ENCODE measurements around the gene SLC12A1.

DNA sequence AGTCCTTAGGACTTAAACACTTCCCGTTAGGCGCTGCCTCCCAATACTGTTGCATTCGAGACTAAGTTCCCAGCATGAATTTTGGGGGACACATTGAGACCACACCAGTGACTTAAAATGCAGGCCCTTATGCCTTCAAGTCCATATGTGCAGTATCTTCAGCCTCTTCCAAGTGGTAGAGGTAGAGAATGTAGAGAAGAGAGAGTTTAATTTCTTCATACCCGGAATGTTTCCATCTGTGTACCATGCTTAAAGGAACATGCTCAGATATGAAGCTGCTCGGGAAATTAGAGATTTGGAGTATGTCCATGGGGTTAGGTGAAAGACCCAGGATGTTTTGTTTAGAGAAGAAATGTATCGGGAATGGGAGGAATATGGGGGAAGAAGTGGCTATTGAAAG lies 137.8 kb downstream of the SLC12A1 start:
- TF ChIP-seq, protein P1, sequence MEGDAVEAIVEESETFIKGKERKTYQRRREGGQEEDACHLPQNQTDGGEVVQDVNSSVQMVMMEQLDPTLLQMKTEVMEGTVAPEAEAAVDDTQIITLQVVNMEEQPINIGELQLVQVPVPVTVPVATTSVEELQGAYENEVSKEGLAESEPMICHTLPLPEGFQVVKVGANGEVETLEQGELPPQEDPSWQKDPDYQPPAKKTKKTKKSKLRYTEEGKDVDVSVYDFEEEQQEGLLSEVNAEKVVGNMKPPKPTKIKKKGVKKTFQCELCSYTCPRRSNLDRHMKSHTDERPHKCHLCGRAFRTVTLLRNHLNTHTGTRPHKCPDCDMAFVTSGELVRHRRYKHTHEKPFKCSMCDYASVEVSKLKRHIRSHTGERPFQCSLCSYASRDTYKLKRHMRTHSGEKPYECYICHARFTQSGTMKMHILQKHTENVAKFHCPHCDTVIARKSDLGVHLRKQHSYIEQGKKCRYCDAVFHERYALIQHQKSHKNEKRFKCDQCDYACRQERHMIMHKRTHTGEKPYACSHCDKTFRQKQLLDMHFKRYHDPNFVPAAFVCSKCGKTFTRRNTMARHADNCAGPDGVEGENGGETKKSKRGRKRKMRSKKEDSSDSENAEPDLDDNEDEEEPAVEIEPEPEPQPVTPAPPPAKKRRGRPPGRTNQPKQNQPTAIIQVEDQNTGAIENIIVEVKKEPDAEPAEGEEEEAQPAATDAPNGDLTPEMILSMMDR (IDR thresholded peaks at IDR 0.05): no peak
- TF ChIP-seq POLR2A (IDR thresholded peaks at IDR 0.05): no peak

Data from Peyer's patch (tissue), 4 donors.